ENCODE results near the gene SRPK2.
"Not testable (repeated sequence)": the region's sequence is repeated elsewhere in the genome, so short reads cannot be mapped to it uniquely, and the experiment has no call there.

The SRPK2 gene

DNA sequence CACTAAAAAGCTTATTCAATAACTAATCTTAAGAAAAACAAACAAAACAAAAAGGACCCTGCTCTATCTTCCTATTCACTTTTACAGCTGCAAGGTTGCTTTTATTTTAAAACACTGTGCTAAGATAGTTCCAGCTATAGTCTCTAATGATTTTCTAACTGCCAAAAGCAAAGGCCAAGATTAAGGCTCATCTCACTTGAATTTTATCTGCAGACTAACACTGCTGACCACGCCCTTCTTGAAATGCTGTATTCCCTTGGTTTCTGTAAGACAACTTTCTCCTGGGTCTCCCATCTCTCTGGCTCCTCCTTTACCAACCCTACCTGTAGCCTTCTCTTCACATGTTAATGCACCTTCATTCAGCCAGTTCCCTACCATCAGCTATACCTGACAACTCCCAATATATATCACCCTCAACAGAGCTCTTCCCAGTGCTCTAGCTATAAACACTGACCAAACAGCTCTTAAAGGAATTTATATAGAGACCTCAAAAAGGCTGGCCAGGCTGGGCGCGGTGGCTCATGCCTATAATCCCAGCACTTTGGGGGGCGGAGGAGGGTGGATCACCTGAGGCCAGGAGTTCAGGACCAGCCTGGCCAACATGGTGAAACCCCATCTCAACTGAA, 11.7 kb downstream of the SRPK2 start:
- no peak for DNase-seq

DNA sequence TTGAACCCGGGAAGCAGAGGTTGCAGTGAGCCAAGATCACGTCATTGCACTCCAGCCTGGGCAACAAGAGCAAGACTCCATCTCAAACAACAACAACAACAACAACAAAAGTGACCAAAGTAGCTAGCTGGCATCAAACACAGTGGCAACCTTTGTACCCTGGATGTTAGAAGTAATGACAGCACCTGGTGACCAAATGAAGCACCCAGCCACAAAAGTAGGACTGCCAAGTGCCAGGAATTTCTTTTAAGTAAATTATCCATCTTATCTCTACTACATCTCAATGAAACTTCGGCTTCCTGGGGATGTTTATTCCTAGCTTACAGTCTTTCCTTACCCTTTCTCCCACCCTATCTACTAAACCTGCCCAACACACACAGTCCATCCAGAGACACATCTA, 18.8 kb downstream of the SRPK2 start:
- DNase-seq = no peak

DNA sequence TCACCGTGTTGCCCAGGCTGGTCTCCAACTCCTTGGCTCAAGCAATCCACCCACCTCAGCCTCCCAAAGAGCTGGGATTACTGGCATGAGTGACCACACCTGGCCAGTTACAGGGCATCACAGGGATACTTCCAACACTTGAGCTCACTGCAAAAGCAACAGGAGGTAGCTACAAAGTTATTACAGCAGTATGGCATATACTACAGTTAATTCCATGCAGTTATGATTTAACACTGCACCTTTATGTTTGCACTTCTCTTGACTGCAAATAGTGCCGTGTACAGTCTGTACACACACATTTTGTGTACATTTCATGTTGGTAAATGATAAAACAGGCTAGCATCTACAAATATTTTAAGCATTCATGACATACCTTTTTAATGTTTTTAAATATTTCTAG, 21.3 kb downstream of the SRPK2 start:
- no peak for DNase-seq

DNA sequence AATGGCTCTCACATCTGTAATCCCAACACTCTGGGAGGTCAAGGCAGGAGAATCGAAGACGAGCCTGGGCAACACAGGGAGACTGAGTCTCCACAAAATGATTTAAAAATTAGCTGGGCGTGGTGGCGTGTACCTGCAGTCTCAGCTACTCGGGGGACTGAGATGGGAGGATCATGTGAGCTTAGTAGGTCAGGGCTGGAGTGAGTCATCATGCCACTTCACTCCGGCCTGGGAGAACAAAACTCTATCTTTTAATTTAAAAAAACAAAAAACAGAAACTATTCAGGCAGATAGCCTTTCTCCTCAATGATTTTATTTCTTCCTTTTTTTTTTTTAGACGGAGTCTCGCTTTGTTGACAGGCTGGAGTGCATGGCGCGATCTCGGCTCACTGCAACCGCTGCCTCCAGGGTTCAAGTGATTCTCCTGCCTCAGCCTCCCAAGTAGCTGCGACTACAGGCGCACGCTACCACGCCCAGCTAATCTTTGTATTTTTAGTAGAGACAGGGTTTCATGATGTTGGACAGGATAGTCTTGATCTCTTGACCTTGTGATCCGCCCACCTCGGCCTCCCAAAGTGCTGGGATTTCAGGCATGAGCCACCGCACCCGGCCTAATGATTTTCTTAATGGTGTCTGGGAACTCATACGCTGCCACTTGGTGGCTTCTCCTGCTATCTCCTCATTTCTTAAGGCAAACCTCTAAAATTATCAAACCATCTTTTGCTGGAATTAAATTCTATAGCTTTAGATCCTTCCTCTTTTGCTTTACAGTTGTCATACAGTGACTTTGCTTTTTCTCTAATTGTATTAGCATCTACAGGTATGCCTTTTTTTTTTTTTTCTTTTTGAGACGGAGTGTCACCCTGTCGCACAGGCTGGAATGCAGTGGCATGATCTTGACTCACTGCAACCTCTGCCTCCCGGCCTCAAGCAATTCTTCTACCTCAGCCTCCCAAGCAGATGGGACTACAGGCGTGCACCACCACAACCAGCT, 22.9 kb downstream of the SRPK2 start:
- DNase-seq = no peak

DNA sequence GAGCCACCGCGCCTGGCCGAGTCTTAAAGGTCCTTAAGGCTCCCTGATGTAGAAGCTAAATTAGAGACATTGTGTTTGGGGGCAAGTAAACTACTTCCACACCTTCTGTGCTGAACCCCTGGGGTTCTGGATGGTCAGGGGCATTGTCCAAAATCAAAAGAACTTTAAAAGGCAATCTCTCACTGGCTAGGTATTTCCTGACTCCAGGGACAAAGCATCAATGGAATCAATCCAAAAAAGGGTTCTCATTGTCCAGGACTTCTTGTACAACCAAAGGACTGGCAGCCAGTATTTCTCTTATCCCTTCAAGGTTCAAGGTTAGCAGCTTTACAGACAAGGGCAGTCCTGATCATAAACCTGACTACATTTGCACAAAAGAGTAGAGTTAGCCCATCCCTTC, 24.0 kb downstream of the SRPK2 start:
- DNase-seq = no peak

DNA sequence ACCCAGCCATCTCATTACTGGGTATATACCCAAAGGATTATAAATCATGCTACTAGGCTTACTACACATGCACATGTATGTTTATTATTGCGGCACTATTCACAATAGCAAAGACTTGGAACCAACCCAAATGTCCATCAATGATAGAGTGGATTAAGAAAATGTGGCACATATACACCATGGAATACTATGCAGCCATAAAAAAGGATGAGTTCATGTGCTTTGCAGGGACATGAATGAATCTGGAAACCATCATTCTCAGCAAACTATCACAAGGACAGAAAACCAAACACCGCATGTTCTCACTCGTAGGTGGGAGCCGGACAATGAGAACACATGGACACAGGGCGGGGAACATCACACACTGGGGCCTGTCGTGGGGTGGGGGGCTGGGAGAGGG, 25.1 kb downstream of the SRPK2 start:
- DNase-seq = not testable (repeated sequence)

DNA sequence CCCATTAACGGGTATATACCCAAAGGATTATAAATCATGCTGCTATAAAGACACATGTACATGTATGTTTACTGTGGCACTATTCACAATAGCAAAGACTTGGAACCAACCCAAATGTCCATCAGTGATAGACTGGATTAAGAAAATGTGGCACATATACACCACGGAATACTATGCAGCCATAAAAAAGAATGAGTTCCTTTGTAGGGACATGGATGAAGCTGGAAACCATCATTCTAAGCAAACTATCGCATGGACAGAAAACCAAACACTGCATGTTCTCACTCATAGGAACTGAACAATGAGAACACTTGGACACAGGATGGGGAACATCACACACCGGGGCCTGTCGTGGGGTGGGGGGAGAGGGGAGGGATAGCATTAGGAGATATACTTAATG, 26.0 kb downstream of the SRPK2 start:
- DNase-seq = not testable (repeated sequence)

DNA sequence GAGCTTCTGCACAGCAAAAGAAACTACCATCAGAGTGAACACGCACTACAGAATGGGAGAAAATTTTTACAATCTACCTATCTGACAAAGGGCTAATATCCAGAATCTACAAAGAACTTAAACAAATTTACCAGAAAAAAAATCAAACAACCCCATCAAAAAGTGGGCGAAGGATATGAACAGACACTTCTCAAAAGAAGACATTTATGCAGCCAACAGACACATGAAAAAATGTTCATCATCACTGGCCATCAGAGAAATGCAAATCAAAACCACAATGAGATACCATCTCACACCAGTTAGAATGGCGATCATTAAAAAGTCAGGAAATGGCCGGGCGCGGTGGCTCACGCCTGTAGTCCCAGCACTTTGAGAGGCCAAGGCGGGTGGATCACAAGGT, 26.7 kb downstream of the SRPK2 start:
- DNase-seq = not testable (repeated sequence)

DNA sequence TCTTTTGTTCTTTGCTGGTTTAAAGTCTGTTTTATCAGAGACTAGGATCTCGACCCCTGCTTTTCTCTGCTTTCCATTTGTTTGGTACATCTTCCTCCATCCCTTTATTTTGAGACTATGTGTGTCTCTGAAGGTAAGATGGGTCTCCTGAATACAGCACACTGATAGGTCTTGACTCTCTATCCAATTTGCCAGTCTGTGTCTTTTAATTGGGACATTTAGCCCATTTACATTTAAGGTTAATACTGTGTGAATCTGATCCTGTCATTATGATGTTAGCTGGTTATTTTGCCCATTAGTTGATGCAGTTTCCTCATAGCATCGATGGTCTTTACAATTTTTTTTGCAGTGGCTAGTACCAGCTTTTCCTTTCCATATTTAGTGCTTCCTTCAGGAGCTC, 28.6 kb downstream of the SRPK2 start:
- not testable (repeated sequence) for DNase-seq

DNA sequence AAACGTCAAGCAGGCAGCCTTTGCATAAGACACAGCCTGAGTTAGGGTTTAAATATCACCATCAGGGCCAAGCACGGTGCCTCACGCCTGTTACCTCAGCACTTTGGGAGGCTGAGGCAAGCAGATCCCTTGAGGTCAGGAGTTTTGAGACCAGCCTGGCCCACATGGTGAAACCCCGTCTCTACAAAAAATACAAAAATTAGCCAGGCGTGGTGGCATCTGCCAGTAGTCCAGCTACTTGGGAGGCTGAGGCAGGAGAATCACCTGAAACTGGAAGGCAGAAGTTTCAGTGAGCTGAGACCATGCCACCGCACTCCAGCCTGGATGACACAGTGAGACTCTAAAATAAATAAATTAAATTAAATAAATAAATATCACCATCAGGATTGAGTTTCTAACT, 33.0 kb downstream of the SRPK2 start:
- DNase-seq = no peak

DNA sequence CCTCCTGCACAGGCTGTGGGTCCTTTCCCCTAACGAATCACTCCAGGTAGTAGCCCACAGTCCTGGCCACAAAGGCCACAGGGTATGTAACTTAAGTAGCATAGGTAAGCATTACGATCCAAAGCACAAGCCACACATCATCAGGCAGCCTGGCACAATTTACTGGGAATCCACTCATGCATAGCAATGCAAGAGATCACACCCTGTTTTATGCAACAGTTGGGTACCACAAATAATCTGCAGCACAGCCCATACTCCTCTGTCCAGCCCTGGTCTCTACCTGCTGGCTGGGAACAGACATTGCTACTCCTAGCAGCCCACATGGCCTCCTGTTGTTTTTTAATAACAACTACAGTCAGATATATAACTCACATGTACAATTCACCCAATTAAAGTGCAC, 34.3 kb downstream of the SRPK2 start:
- no peak for DNase-seq

DNA sequence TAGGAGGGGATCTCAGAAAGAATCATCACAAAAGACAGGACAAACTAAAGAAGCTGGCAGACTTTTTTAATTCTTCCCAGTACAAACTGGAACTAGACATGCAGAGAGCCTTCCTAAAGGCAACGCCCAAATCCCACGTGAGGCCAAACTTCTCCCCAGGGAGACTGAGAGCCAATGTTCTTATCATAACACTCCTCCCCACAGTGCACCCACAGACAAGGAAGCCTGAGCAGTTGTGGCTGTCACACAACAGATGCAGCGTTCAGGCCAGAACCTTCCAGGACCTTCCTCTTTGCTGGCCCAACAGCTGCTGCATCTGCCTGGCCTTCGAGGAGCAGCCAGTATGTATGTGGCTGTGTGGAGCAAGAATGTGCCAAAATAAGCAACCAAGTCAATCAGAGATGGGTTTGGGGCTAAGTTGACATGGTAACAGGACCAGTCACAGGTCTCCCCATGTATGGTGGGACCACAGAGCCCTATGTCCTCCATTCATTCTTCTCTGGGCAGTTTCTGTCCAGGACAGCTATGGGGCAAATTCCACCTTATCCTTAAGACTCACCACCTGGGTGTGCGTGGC, 34.9 kb downstream of the SRPK2 start:
- no peak for DNase-seq

DNA sequence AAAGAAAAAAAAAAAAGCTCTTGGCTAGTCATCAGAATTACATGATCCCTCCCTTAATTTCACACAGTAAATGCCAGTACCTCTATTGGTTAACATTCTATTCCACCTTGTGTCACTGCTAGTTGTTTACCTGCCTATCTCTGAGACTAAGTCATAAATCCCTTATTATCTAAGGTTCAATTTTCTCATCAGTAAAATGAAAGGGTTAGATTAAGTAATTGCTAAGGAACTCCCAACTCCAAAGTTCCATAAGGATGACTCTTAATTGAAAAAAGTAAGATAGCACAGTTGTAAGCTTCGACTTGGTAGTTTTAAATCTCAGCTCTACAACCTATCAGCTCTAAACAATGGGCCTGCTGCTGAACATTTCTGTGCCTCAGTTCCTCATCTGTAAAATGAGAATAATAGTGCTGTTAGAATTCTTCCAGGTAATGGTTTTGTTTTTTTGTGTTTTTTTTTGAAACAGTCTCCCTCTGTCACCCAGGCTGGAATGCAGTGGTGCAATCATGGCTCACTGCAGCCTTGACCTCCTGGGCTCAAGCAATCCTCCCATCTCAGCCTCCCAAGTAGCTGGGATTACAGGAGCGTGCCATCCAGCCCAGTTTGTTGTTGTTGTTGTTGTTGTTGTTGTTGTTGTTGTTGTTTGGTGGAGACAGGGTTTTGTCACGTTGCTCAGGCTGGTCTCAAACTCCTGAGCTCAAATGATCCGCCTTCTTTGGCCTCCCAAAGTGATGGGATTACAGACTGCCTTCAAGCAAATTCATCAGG, 35.6 kb downstream of the SRPK2 start:
- no peak for DNase-seq

DNA sequence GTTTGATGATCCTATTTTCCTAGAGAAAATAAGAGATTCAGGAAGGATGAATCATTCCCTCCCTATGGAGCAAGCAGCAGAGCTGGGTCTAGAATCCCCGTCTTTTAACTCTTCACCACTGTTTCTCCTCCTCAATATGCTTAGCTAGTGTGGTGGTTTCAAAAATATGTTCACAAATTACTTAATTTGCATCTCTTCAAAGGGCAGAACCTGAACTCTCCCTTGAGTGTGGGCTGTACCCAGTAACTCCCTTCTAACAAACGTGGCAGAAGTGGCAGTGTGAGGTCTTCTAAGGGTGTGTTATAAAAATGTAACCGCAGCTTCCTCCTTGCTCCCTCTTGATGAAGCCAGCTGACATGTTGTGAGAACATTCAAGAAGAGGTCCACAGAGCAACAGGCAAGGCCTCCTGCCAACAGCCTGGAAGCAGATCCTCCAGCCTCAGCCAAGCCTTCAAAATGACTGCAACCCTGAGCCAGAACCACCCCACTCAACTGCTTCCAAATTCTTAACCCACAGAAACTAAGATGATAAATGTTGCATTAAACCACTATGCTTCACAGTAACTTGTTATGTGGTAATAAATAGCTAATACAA, 36.6 kb downstream of the SRPK2 start:
- peak; percentile 94 for DNase-seq

DNA sequence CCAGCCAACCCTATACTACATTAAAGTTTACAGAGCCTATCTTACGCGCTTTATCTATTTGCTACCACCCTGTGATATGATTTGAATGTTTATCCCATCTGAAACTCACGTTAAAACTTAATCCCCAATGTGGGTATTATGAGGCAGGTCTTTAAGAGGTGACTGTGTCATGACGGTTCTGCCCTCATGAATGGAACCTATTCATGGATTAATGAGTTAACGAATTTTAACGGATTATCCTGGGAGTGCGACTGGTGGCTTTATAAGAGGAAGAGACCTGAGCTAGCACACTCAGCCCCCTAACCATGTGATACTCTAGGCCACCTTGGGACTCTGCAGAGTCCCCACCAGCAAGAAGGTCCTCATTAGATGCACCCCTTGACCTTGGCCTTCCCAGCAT, 37.8 kb downstream of the SRPK2 start:
- DNase-seq = no peak

DNA sequence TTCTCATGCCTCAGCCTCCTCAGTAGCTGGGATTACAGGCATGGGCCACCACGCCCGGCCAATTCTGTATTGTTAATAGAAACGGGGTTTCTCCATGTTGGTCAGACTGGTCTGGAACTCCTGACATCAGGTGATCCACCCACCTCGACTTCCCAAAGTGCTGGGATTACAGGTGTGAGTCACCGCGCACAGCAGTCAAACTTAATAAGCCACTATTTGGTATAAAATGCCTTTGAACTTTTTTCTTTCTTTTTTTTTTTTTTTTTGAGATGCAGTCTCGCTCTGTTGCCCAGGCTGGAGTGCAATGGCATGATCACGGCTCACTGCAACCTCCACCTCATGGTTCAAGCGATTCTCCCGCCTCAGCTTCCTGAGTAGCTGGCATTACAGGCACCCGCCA, 40.5 kb downstream of the SRPK2 start:
- not testable (repeated sequence) for DNase-seq

DNA sequence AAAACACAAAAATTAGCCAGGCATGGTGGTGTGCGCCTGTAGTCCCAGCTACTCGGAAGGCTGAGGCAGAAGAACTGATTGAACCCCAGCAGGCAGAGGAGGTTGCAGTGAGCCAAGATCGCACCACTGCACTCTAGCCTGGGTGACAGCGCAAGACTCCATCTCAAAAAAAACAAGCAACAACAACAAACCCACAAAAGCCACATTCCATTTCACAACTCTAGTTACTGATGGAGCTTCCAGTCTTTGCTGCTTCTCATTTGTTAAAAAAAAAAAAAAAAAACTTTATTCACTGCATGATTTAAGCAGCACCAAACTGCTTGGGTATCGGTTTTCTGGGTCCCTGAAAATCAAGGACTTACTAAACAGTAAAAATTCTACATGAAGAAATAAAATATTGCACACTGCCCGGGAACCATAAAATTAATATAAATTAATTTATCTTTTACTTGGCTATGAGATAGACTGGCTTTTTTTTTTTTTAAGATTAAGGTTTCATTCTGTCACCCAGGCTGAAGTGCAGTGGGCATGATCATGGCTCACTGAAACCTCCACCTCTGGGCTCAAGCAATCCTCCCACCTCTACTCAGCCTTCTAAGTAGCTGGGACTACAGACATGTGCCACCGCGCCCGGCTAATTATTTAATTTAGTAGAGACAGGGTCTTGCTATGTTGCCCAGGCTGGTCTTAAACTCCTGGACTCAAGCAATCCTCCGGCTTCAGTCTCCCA, 42.0 kb downstream of the SRPK2 start:
- DNase-seq = no peak

DNA sequence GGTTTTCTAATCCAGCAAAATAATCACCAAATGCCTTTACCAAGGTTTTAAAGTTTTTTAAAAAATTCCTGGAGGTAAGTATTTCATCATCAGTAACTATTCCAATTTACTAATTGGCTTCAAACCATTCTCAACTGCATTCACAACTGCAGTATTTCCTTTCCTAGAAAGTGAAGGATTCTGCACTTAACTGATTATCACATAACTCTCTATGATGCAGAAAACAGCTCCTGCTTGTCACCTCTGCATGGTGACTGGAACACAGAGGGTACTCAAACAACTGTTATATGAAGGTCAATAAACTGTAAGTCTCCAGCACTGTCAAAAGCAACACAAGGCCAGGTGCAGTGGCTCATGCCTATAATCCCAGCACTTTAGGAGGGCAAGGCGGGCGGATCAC, 42.6 kb downstream of the SRPK2 start:
- DNase-seq = no peak

DNA sequence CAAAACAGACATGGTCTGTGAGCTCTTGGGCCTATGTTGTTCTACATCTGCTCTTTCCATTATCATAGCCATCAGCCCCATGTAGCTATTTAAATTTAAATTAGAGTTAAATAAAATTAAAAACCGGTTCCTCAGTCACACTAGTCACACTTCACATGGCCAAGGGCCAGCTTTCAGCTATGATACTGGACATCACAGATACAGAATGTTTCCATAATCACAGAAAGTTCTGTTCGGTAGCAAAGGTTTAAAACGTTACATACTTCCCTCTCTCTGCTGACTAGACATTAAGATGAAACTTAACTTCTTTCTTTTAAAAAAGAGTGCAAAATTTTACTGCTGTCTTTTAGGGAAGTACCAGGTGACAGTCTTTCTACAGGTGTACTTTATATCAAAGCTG, 43.0 kb downstream of the SRPK2 start:
- DNase-seq = no peak

DNA sequence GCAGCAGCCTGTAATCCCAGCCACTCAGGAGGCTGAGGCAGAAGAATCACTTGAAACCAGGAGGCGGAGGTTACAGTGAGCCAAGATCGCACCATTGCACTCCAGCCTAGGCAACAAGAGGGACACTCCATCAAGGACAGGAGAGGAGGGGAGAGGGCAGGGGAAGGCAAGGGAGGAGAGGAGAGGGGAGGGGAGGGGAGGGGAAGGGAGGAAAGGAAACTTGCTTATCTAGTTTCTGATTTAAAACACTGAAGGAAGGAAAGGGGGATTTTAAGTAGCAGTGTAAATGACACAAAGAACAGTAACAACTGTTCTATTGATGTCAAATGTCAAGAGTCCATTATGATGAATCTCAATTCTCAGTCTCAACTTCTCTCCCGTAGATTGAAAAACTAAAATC, 43.7 kb downstream of the SRPK2 start:
- DNase-seq = no peak

DNA sequence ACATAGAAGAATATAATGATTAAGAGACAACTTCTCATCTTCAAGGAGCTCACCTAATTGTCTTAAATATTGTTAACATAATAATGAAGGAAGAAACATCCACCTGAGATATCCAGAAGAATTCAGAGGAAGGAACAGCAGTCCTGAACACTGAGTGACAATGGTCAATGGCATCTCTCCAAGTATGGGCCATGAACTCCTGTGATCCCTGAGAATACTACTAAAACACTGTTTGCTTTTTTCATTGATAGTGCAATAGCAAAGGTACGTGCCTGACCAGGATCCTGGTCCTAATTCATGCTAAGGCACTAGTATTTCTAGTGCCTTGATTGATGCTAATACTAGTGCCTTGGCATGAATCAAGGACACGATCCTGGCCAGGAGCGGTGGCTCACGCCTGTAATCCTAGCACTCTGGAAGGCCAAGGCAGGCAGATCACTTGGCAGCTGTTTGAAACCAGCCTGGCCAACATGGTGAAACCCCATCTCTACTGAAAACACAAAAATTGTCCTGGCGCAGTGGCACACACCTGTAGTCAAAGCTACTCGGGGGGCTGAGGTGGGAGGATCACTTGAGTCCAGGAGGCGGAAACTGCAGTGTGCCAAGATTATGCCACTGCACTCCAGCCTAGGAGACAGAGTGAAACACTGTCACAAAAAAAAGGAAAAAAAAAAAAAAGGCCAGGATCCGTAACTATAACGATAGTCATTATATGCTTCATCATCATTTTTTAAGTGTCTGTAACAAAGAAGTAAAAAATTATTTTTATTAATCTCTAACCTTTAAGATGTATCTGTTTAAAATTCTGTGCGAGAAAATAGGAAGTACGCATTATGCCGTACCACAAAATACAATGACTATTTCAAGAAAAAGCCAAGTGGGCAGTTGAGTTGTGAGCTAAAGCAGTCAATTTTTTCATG, 49.1 kb downstream of the SRPK2 start:
- DNase-seq = no peak

Data from fibroblast of skin of right quadriceps (primary cell).